Neutrophil (primary cell): Measurements from ENCODE around the gene NKD1.

Experiments
- H3K27ac ChIP-seq: fragments of 200-600 bp; sonication (generic); 2 replicates; pipeline ENCODE4 v1.5.1; 2016; ENCODE audit warnings: mild to moderate bottlenecking, moderate library complexity
- H3K27me3 ChIP-seq: fragments of 200-600 bp; sonication (generic); 2 replicates; pipeline ENCODE4 v1.6.0; 2016; ENCODE audit warnings: mild to moderate bottlenecking
- H3K36me3 ChIP-seq: fragments of 200-600 bp; sonication (generic); 2 replicates; pipeline ENCODE4 v1.5.1; 2017
- H3K4me1 ChIP-seq, 2 experiments: fragments of 200-600 bp in 1 of 2; sonication (generic) in 1 of 2; 1 replicate in 1 of 2; 2 replicates in 1 of 2; pipeline versions ENCODE4 v1.5.1 to v1.6.1; 2013 to 2016; ENCODE audit warnings: low read depth in 1 of 2, low read length in 1 of 2, mild to moderate bottlenecking in 1 of 2, moderate library complexity in 1 of 2; ENCODE audit not compliant: control insufficient read depth in 1 of 2, insufficient read depth in 1 of 2
- H3K4me3 ChIP-seq, 2 experiments: fragments of 200-600 bp in 1 of 2; sonication (generic) in 1 of 2; 1 replicate in 1 of 2; 2 replicates in 1 of 2; pipeline ENCODE4 v1.5.1; 2013 to 2016; ENCODE audit warnings: low read depth in 1 of 2, low read length in 1 of 2, mild to moderate bottlenecking in 1 of 2, moderate library complexity in 1 of 2
- H3K9me3 ChIP-seq: fragments of 200-600 bp; sonication (generic); 2 replicates; pipeline ENCODE4 v1.5.1; 2016
- CTCF ChIP-seq: fragments of 200-600 bp; sonication (generic); IDR thresholded peaks from 2 replicates; pipeline ENCODE4 v1.5.1; 2016; ENCODE audit warnings: antibody characterized with exemption

Gene NKD1

GRCh38 chr16:50507397-50507796 is 40.8 kb upstream of the NKD1 start:
- H3K36me3 ChIP-seq: no peaks in the 10 kb centered on the region
- peaks cover 5% of the 10 kb centered on the region for H3K27me3 ChIP-seq
- no peak for TF ChIP-seq CTCF

GRCh38 chr16:50509521-50510341 is 38.5 kb upstream of the NKD1 start:
- Histone ChIP-seq H3K4me1 (no peaks in the 10 kb centered on the region), H3K36me3 (no peaks in the 10 kb centered on the region), H3K27me3 (peaks cover 5% of the 10 kb centered on the region), H3K9me3 (no peaks in the 10 kb centered on the region), H3K27ac (no peak overlapping the region), H3K4me3 (no peak overlapping the region)
- peak; percentile 32 for TF ChIP-seq CTCF

More at GRCh38 chr16:50507397-50507796, 40.8 kb upstream of the NKD1 start:
- Histone ChIP-seq H3K27ac (no peak overlapping the region), H3K4me1 (no peaks in the 10 kb centered on the region), H3K9me3 (no peaks in the 10 kb centered on the region), H3K4me3 (no peak overlapping the region)

- H3K36me3 ChIP-seq: no peaks in the 10 kb centered on the region
- H3K27me3 ChIP-seq: peaks cover 8% of the 10 kb centered on the region
- no peak overlapping the region for H3K27ac ChIP-seq
- no peak overlapping the region for H3K4me3 ChIP-seq
- TF ChIP-seq CTCF: no peak
- no peaks in the 10 kb centered on the region for H3K4me1 ChIP-seq
- H3K9me3 ChIP-seq: no peaks in the 10 kb centered on the region
These were observed 33.0 kb upstream of the NKD1 start for GRCh38 chr16:50515218-50515617.

GRCh38 chr16:50516401-50516800 is 31.8 kb upstream of the NKD1 start:
- no peak for TF ChIP-seq CTCF
- Histone ChIP-seq H3K4me1 (no peaks in the 10 kb centered on the region), H3K36me3 (no peaks in the 10 kb centered on the region), H3K27me3 (peaks cover 13% of the 10 kb centered on the region), H3K4me3 (no peak overlapping the region), H3K9me3 (no peaks in the 10 kb centered on the region), H3K27ac (no peak overlapping the region)

- Histone ChIP-seq H3K4me1 (no peaks in the 10 kb centered on the region), H3K4me3 (no peak overlapping the region), H3K36me3 (no peaks in the 10 kb centered on the region), H3K27me3 (peaks cover 12% of the 10 kb centered on the region), H3K9me3 (no peaks in the 10 kb centered on the region), H3K27ac (no peak overlapping the region)
- TF ChIP-seq CTCF: no peak
These were observed 31.3 kb upstream of the NKD1 start for GRCh38 chr16:50516890-50517289.
